Epithelial cell of alveolus of lung (primary cell): ENCODE results near the gene HLA-DRA. TPM values are rescaled to one million over a fixed set of nuclear protein-coding genes. Genes with fewer than 3 reads are reported as not detected.

Experiments
- total RNA-seq: library from RNA; depleted of rRNA; stranded (reverse); fragments of >200 nt; gene quantifications from 2 replicates; pipeline ENCODE4 v1.2.1, GENCODE V29; 2015

The HLA-DRA gene
- not detected in 2 replicates for total RNA-seq

DNA sequence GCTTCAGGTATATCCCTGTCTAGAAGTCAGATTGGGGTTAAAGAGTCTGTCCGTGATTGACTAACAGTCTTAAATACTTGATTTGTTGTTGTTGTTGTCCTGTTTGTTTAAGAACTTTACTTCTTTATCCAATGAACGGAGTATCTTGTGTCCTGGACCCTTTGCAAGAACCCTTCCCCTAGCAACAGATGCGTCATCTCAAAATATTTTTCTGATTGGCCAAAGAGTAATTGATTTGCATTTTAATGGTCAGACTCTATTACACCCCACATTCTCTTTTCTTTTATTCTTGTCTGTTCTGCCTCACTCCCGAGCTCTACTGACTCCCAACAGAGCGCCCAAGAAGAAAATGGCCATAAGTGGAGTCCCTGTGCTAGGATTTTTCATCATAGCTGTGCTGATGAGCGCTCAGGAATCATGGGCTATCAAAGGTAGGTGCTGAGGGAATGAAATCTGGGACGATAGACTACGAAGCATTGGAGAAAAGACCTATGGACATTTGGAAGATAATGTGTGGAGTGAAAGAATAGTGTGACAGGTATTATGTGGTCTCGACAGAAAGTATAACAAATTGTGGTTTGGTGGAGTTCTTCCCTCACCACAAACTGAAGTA, at the start of gene HLA-DRA:
Gene HLA-DRA (plus strand): TSS at position 286 of the 613 bp plus-strand sequence. CDS start 64 bp downstream, at position 350.

DNA sequence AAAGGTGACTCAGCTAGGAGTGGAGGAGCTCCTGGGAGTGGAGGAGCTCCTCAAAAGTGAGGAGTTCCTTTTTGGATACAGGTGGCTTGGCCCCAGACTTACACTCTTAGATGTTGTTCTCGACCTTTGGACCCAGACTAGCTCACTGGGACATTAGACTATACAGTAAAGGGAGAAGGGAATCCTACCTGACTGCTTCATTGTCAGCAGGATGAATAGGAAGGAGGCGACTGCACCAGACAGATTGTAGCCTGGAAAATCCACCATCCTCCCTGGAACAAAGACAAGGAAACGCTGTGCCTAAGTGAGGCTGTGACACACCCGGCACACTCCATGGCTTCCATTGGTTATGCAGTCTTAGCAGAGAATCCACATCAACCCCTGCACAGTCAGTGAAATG, 32.8 kb upstream of the HLA-DRA start, which contains the start of gene BTNL2:
Gene BTNL2 (minus strand): TSS at position 325 of the 400 bp plus-strand sequence. CDS start 58 bp downstream, at position 267.

Other genes starting within 250 kb of the HLA-DRA start
- 40.1 and 40.2 TPM in 2 replicates for gene PBX2, start 249.7 kb upstream of the HLA-DRA start, total RNA-seq
- gene GPSM3, start 247.2 kb upstream of the HLA-DRA start, total RNA-seq: 9.7 and 17.7 TPM in 2 replicates
- gene NOTCH4, start 215.8 kb upstream of the HLA-DRA start, total RNA-seq: 3.2 and 4.0 TPM in 2 replicates
- not detected in 2 replicates for gene TSBP1, start 68.0 kb upstream of the HLA-DRA start, total RNA-seq
- gene BTNL2, start 32.7 kb upstream of the HLA-DRA start, total RNA-seq: not detected in 2 replicates
- not detected in 2 replicates for gene HLA-DRB5, start 90.4 kb downstream of the HLA-DRA start, total RNA-seq
- gene HLA-DRB1, start 150.0 kb downstream of the HLA-DRA start, total RNA-seq: not detected in 2 replicates
- gene HLA-DQA1, start 197.5 kb downstream of the HLA-DRA start, total RNA-seq: not detected in 2 replicates
- gene HLA-DQB1, start 226.8 kb downstream of the HLA-DRA start, total RNA-seq: 0.13 and 0.32 TPM in 2 replicates